ENCODE results near the gene SYNPO2. TPM values are rescaled to one million over a fixed set of nuclear protein-coding genes. Genes with fewer than 3 reads are reported as not detected.

Gene SYNPO2
- total and polyA plus RNA-seq, 2 of the 8 experiments (the other 6 are each of a cell fraction or from before 2014, with no cell fraction given): 0.50 to 4.2 TPM

DNA sequence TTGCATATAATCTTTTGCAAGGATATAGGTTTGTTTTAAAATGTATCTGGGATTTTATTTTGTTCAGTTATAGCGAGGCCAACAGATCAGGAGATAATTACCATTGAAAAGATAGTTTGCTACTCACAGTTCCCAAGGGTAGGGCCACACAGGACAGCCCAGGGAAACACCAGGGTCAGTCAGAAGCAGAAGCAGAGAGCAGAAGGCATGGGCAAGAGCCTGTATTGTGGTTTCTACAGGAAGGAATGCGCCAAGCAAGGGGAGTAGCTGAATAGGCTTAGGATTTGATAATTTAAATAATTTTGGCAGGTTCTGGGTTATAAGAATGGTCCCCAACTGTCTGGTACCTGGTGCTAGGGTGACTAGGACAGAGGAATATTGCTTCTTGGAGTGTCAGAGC is 61.6 kb downstream of the SYNPO2 start:
- Histone ChIP-seq H3K36me3 (ENCODE audit: control insufficient read depth in 2 of 4, insufficient read depth in 4 of 4, low read length in 3 of 4) (no peaks in the 10 kb centered on the region), H2BK20ac (ENCODE audit: low read length) (no peak overlapping the region), H2BK15ac (ENCODE audit: low read length) (no peak overlapping the region), H3K56ac (replicated peaks; ENCODE audit: insufficient read length, low read depth, low read length) (no peak overlapping the region), H3K27me3 (replicated peaks in 1 of 4; ENCODE audit: control insufficient read depth in 3 of 4, extremely low read depth in 1 of 4, insufficient read depth in 3 of 4, low read length in 3 of 4) (no peaks in the 10 kb centered on the region), H3K79me1 (ENCODE audit: low read depth, low read length) (no peaks in the 10 kb centered on the region), H3K18ac (ENCODE audit: extremely low read depth, low read length) (no peak overlapping the region), H2AFZ (ENCODE audit: low read length) (no peak overlapping the region), H2AK5ac (ENCODE audit: low read depth, low read length) (no peak overlapping the region), H4K91ac (replicated peaks; ENCODE audit: insufficient read length, low read length) (no peak overlapping the region), H3K4ac (replicated peaks; ENCODE audit: insufficient read length, low read depth, low read length) (no peak overlapping the region), H3K4me1 (replicated peaks in 1 of 4; ENCODE audit: control insufficient read depth in 3 of 4, insufficient read depth in 4 of 4, low read length in 3 of 4) (no peaks in the 10 kb centered on the region; a peak in 1 of 7 replicates), H4K20me1 (replicated peaks in 1 of 2; ENCODE audit: control insufficient read depth in 1 of 2, insufficient read depth in 2 of 2, low read length in 2 of 2) (no peaks in the 10 kb centered on the region), H3K14ac (ENCODE audit: insufficient read length) (no peak overlapping the region), H2BK120ac (replicated peaks; ENCODE audit: low read depth, low read length) (no peak overlapping the region), H3K27ac (ENCODE audit: low read depth, low read length) (no peak overlapping the region), H3K23ac (ENCODE audit: insufficient read length) (no peak overlapping the region), H2BK5ac (ENCODE audit: low read depth, low read length) (no peak overlapping the region), H3K4me3 (ENCODE audit: extremely low read depth in 1 of 4, insufficient read depth in 2 of 4, low read depth in 3 of 4, low read length in 4 of 4) (no peak overlapping the region), H4K8ac (ENCODE audit: extremely low read depth, insufficient read depth, low read length) (no peak overlapping the region), H4K5ac (ENCODE audit: insufficient read length, low read depth, low read length) (no peak overlapping the region), H3K9me3 (ENCODE audit: insufficient read depth in 2 of 2, low read depth in 1 of 2, low read length in 1 of 2) (no peaks in the 10 kb centered on the region; a peak in 1 of 4 replicates), H3K79me2 (ENCODE audit: control insufficient read depth in 1 of 2, insufficient read depth in 2 of 2, low read length in 2 of 2) (no peaks in the 10 kb centered on the region), H2BK12ac (ENCODE audit: low read depth, low read length) (no peak overlapping the region), H3K23me2 (ENCODE audit: low read depth, low read length) (no peaks in the 10 kb centered on the region), H3K9ac (replicated peaks in 1 of 4; ENCODE audit: extremely low read depth in 1 of 4, low read depth in 3 of 4, low read length in 3 of 4) (no peak overlapping the region), H3K4me2 (ENCODE audit: insufficient read depth in 1 of 2, low read depth in 2 of 2, low read length in 2 of 2) (no peak overlapping the region)
- FAIRE-seq (no peak), DNase-seq (ENCODE audit: low read depth in 1 of 2, low spot score in 2 of 2) (no peak)
- TF ChIP-seq, protein P1, sequence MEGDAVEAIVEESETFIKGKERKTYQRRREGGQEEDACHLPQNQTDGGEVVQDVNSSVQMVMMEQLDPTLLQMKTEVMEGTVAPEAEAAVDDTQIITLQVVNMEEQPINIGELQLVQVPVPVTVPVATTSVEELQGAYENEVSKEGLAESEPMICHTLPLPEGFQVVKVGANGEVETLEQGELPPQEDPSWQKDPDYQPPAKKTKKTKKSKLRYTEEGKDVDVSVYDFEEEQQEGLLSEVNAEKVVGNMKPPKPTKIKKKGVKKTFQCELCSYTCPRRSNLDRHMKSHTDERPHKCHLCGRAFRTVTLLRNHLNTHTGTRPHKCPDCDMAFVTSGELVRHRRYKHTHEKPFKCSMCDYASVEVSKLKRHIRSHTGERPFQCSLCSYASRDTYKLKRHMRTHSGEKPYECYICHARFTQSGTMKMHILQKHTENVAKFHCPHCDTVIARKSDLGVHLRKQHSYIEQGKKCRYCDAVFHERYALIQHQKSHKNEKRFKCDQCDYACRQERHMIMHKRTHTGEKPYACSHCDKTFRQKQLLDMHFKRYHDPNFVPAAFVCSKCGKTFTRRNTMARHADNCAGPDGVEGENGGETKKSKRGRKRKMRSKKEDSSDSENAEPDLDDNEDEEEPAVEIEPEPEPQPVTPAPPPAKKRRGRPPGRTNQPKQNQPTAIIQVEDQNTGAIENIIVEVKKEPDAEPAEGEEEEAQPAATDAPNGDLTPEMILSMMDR (IDR thresholded peaks at IDR 0.05; ENCODE audit: control extremely low read depth in 1 of 3, insufficient read depth in 1 of 3, low read depth in 1 of 3, low read length in 3 of 3): peak in 1 of 3 experiments; percentile 3; a peak in 1 of 4 replicates
- TF ChIP-seq ZNF274 (IDR thresholded peaks at IDR 0.05; ENCODE audit: borderline replicate concordance, extremely low read depth, low read length) (no peak), TEAD4 (IDR thresholded peaks at IDR 0.05; ENCODE audit: low read depth, low read length) (peak; percentile 47)
- WGBS, 2 experiments (ENCODE audit: extremely low coverage in 1 of 2, insufficient coverage in 1 of 2, insufficient read length in 1 of 2, insufficient replicate concordance in 2 of 2, low coverage in 1 of 2, low lambda C conversion rate in 2 of 2, missing lambda C conversion rate in 1 of 2): 84% methylated on average over 2 of the region's 2 CpGs; no CpG with 5 or more reads in 1 of the 2 experiments
- ChIA-PET POLR2A (ENCODE audit: partially characterized antibody) (no interaction called here), CTCF (ENCODE audit: partially characterized antibody) (interaction anchor here (1.2 kb wide), 1 partner anchor 14 kb away, joined by 3 read pairs; no protein-coding TSS in a partner anchor)

Measured in H1 (cell line).